Activated naive CD4-positive, alpha-beta T cell treated with anti-CD3 and anti-CD28 coated beads for 36 hours (primary cell): Measurements from ENCODE around the gene MUC6. TPM values are rescaled to one million over a fixed set of nuclear protein-coding genes. Genes with fewer than 3 reads are reported as not detected.

ENCODE experiments used
- CTCF ChIA-PET: fragments of 350-600 bp; sonication (Branson Sonifier 250); formaldehyde crosslinking; loops from one replicate; lab custom pipeline; 2021; ENCODE audit warnings: antibody characterized with exemption; lab: Charles Lee
- DNase-seq: peaks from one replicate; pipeline ENCODE4 v3.0.0-alpha.2; 2020
- H3K27ac Mint-ChIP-seq: one replicate; pipeline ENCODE4 v1.8.0; 2021; ENCODE audit warnings: mild to moderate bottlenecking, mixed read lengths
- H3K27me3 Mint-ChIP-seq: one replicate; pipeline ENCODE4 v1.8.0; 2021; ENCODE audit warnings: low read depth, mixed read lengths
- H3K36me3 Mint-ChIP-seq: one replicate; pipeline ENCODE4 v1.8.0; 2021; ENCODE audit warnings: low read depth, mixed read lengths
- H3K4me1 Mint-ChIP-seq: one replicate; pipeline ENCODE4 v1.8.0; 2021; ENCODE audit warnings: low read depth, mixed read lengths
- H3K4me3 Mint-ChIP-seq: one replicate; pipeline ENCODE4 v1.8.0; 2021; ENCODE audit warnings: mild to moderate bottlenecking, moderate library complexity, mixed read lengths
- H3K9me3 Mint-ChIP-seq: one replicate; pipeline ENCODE4 v1.8.0; 2021; ENCODE audit warnings: mixed read lengths
- intact Hi-C: fragments of 100-400 bp; cut with micrococcal nuclease; formaldehyde crosslinking; loops from one replicate; pipeline ENCODE4 v1.15.1; 2023
- total RNA-seq, 2 experiments: library from RNA; stranded (reverse); gene quantifications; one replicate each; pipeline ENCODE4 v1.2.3, GENCODE V29; 2021

The MUC6 gene
- total RNA-seq, 2 experiments from 2014 or later = not detected

DNA sequence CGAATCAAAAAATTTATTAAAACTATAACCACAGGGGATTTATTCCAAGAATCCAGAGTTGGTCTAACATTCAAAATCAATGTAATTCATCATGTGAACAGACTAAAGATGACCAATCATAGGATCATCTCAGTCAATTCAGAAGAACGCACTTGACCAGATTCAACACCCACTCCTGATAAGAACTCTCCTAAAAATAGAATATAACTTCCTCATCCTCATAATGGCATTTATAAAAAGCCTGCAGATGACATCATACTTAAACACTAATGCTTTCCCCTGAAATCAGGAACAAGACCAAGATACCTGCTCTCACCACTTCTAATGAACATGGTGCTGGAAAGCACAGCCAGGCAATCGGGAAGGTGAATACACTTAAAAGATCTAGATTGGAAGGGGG lies 27.6 kb upstream of the MUC6 start:
- Mint-ChIP-seq H3K4me1 (peaks cover 18% of the 10 kb centered on the region), H3K9me3 (peaks cover 4% of the 10 kb centered on the region), H3K27ac (no peak overlapping the region), H3K36me3 (no peaks in the 10 kb centered on the region), H3K4me3 (no peak overlapping the region), H3K27me3 (peaks cover 1% of the 10 kb centered on the region)
- CTCF ChIA-PET = no interaction called here
- no peak for DNase-seq
- intact Hi-C loops = no loop called here

DNA sequence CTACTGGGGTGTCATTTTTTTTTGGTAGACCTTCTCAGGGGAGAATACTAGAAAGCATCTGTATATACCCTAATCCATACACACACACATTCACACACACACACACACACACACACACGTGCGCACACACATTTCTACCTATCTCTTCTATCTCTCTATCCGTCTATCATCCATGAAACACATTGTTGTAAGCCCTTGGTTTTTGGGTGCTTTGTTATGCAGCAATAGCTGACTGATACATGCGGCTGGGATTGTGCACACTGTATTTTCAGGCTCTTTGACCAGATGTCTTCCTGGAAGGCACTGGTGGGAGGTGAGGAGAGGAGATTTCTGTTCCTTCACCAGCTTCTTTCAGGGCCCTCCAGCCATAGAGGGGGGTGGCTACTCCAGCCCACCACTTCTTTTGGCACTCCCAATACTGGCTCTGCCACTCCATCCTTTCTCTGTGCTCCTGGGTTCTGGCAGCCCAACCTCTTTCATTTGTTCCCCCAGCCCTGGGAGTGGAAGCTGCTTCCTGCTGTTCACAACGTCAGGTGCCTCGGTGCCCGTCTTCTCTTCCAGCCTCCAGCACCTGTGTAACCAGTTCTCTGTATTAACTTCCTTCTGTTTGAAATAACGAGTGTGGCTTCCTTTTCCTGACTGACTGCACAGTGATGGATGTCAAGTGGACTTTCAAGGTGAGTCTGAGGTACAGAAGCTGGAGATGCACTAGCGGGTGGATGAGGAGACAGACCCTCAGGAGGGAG lies 25.7 kb upstream of the MUC6 start:
- no peaks in the 10 kb centered on the region for H3K27me3 Mint-ChIP-seq
- peak; percentile 3 for DNase-seq
- H3K9me3 Mint-ChIP-seq = peaks cover 4% of the 10 kb centered on the region
- intact Hi-C loops = no loop called here
- CTCF ChIA-PET = no interaction called here
- H3K4me1 Mint-ChIP-seq = peaks cover 18% of the 10 kb centered on the region
- no peak overlapping the region for H3K27ac Mint-ChIP-seq
- no peaks in the 10 kb centered on the region for H3K36me3 Mint-ChIP-seq
- no peak overlapping the region for H3K4me3 Mint-ChIP-seq

DNA sequence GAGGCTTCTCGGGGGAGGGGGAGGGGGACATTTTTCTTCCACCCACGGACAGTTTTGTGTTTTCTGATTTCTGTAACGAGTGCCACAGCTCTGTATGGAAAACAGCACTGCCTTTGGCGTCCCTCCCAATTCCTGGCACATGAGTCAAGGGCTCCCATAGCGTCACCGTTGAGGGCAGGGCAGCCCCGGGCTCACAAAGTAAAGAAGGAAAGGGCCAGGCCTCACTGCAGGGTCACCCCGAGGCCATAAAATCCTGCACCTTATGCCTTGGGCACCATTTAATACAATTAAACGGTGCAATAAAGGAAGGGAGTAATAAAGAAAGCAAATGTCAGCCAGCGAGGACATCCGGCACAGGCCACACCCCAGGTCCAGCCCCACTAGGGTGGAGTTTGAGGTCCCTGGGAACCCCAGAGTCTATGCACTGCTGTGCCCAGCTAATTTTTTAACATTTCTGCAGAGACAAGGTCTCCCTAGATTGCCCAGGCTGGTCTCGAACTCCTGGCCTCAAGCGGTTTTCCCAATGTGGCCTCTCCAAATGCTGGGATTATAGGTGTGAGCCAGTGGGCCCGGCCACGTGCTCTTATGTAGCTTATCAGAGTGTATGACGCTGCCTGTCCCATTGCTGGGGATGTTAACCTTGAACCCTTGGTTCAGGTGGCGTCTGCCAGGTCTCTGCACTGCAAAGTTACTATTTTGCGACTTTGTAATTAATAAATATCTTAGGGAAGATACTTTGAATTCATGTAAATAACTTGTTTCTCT lies 24.5 kb upstream of the MUC6 start:
- intact Hi-C loops = no loop called here
- Mint-ChIP-seq H3K4me3 (no peak overlapping the region), H3K27ac (no peak overlapping the region), H3K9me3 (peaks cover 4% of the 10 kb centered on the region), H3K36me3 (no peaks in the 10 kb centered on the region), H3K4me1 (peaks cover 18% of the 10 kb centered on the region), H3K27me3 (no peaks in the 10 kb centered on the region)
- DNase-seq = no peak
- CTCF ChIA-PET = no interaction called here

DNA sequence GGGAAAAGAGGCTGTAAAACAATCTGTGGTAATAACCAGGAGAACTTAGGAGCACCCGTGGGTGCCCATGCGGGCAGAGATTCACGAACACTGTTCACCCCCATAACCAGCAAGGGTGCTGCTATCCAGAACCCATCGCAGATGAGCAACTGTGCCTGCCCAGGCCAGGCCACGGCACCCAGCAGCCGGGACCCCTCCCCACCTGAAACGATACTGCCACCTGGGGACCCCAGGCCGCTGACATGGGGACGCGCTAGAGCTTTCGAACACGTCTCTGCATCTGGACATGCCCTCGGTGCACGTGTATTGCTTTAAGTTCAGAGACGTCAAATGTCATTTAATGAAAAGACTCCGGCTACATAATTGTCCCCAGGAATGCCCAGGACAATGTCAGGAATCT lies 23.9 kb upstream of the MUC6 start:
- H3K27ac Mint-ChIP-seq = no peak overlapping the region

DNA sequence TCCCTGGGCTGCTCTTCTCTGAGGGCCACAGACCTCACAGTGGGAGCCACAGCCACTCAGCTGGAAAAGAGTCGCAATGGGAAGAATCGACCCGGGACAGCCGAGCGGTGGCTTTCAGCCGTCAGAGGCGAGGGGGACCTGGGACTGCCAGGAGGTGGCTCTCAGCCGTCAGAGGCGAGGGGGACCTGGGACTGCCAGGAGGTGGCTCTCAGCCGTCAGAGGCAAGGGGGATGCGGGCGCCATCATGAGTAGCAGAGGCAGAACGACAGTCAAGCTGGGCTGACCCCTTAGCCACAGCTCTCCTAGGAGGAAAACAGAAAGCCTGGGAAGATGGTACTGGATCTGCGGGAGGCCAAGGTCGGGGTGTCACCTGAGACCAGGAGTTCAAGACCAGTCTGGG lies 23.2 kb upstream of the MUC6 start:
- Mint-ChIP-seq H3K4me3 (no peak overlapping the region), H3K36me3 (no peaks in the 10 kb centered on the region), H3K27ac (no peak overlapping the region), H3K27me3 (no peaks in the 10 kb centered on the region), H3K4me1 (peaks cover 18% of the 10 kb centered on the region), H3K9me3 (peaks cover 4% of the 10 kb centered on the region)
- intact Hi-C loops = no loop called here
- CTCF ChIA-PET = interaction anchor here (0.6 kb wide), 1 partner anchor 54 kb away, joined by 3 read pairs; no protein-coding TSS in a partner anchor
- DNase-seq = no peak

More for the DNA sequence above, 23.9 kb upstream of the MUC6 start:
- no peaks in the 10 kb centered on the region for H3K27me3 Mint-ChIP-seq
- CTCF ChIA-PET = no interaction called here
- no peak overlapping the region for H3K4me3 Mint-ChIP-seq
- H3K36me3 Mint-ChIP-seq = no peaks in the 10 kb centered on the region
- no peak for DNase-seq
- H3K4me1 Mint-ChIP-seq = peaks cover 18% of the 10 kb centered on the region
- H3K9me3 Mint-ChIP-seq = peaks cover 4% of the 10 kb centered on the region
- intact Hi-C loops = no loop called here

DNA sequence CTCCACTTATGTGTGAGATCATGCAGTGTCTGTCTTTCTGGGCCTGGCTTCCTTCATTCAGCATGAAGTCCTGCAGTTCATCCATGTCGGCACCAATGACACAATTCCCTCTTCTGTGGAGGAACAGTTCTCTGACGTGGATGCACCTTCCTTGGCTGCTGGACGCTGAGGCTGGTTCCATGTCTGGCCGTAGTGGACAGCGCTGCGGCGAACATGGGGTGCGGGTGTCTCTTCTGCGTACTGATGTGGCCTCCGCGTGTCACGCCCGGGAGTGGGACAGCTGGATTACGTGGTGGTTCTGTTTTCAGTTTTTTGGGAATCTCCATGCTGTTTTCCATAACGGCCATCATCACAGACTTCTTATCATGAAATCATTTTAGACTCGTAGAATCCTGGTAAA lies 21.3 kb upstream of the MUC6 start:
- H3K4me1 Mint-ChIP-seq = peaks cover 4% of the 10 kb centered on the region
- CTCF ChIA-PET = no interaction called here
- intact Hi-C loops = no loop called here
- no peak overlapping the region for H3K27ac Mint-ChIP-seq
- H3K36me3 Mint-ChIP-seq = no peaks in the 10 kb centered on the region
- H3K9me3 Mint-ChIP-seq = peaks cover 4% of the 10 kb centered on the region
- DNase-seq = no peak
- no peaks in the 10 kb centered on the region for H3K27me3 Mint-ChIP-seq
- no peak overlapping the region for H3K4me3 Mint-ChIP-seq

DNA sequence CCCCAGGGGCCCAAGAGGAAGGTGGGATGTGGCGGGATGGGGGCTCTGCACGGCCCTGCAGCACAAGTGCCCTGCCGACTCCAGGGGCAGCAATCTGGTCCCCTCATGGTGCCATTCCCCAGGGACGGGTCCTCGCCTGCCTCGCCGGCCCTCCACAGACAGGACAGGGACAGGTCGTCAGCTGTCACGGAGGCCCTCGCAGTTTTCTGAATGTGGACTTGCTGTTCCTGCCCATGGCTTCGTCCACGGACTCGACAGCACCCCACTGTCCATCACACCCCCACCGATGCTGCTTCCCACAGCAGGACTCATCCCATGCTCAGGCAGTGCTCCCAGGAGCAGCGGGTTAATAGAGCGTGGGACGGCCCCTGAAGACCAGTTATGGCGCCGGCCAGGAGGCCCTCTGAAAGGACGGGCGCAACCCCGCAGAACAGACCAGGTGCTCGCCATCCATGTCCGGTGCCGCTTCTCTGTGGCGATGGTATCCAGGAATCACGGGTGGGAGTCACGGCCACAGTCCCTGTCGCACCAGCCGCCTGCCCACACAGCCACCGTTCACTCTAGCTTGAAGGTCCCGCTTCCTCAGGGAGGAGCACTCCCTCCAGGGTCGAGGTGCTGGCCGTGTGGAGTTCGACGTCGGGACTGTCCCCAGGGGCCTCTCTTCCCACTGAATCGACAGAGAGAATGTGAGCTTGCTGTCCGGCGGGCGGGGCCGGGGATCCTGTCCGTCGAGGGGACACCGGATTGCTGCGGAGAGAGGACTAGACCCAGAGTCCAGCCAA lies 19.7 kb upstream of the MUC6 start:
- DNase-seq = peak; percentile 3
- no peaks in the 10 kb centered on the region for H3K4me1 Mint-ChIP-seq
- CTCF ChIA-PET = no interaction called here
- no peaks in the 10 kb centered on the region for H3K36me3 Mint-ChIP-seq
- no peak overlapping the region for H3K27ac Mint-ChIP-seq
- H3K4me3 Mint-ChIP-seq = no peak overlapping the region
- H3K27me3 Mint-ChIP-seq = peaks cover 1% of the 10 kb centered on the region
- H3K9me3 Mint-ChIP-seq = no peaks in the 10 kb centered on the region
- intact Hi-C loops = no loop called here

DNA sequence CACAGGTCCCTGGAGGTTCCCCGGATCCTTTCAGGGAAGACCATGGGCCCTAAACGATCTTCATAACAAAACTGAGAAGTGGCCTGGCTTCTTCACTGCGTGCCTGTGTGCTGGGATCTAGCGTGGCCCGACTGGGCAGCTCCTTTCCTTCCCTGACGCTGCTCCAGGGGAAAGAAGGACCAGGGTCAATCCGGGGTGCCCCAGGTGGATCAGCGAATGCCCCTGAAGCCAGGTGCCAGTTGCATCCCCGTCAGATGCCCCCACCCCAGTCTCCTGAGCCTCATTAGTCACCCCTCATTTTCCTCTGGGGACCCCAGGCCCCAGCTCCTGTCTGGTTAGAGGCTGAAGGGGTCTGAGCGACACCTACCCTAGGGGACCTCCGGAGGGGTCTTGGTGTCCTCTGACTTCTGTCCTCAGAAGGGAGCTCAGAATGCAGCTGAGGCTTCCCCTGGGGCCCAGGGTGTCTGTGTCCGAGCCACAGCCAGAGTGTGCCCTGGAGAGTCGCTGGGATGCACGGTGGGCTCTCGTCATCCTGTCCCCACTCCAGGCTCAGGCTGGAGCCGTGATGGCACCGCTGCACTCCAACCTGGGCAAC lies 18.7 kb upstream of the MUC6 start:
- CTCF ChIA-PET = no interaction called here
- peaks cover 4% of the 10 kb centered on the region for H3K27me3 Mint-ChIP-seq
- no peak overlapping the region for H3K27ac Mint-ChIP-seq
- H3K9me3 Mint-ChIP-seq = no peaks in the 10 kb centered on the region
- H3K4me1 Mint-ChIP-seq = peaks cover 2% of the 10 kb centered on the region
- H3K4me3 Mint-ChIP-seq = no peak overlapping the region
- DNase-seq = no peak
- H3K36me3 Mint-ChIP-seq = no peaks in the 10 kb centered on the region
- intact Hi-C loops = no loop called here

DNA sequence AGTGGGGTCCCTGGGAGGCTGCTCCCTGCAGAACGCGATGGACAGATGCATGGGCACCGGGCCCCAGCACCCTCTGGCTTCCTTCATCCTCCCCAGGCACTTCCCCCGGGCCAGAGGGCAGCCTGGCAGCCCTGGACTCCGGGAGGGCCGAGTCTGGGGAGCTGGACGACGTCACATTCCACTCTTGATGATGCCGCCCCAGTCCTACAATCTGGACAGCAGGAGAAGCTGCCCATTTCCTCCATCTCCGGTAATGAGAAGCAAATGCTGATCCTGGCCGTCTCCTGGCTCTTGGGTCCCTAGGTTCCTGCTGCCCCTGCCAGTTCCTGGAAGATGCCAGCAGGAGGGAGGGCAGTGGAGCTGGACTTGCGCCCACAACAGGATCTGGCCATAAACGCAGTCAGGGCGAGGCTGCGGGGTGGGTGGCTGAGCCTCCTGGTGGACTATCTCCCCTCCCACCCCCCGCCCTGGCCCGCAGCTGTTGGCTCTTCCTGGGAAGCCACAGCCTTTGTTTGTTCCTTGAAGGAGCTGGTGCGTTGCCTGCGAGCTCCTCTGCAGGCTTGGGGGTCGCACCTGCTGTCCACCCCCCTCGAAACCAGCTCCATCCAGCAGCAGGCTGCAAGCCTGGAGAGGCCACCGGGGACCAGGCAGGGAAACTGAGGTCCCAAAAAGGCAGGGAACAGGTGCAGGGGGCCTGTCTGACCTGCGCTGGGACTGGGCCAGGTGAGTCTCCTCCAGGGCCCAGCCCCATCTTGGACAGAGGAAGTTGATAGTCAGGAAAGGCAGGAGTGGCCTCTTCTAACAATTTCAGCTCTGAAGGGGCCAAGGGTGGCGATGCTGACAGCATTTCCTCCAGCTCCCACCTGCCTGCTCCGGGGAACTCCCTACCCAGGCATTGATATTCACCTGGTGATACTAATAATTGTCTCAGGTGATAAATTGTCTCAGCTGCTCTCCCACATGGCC lies 17.9 kb upstream of the MUC6 start:
- no peak for DNase-seq
- no peaks in the 10 kb centered on the region for H3K9me3 Mint-ChIP-seq
- no peak overlapping the region for H3K4me3 Mint-ChIP-seq
- intact Hi-C loops = no loop called here
- H3K27me3 Mint-ChIP-seq = peaks cover 4% of the 10 kb centered on the region
- CTCF ChIA-PET = interaction anchor here (1.3 kb wide), 1 partner anchor 206 kb away, joined by 3 read pairs; no protein-coding TSS in a partner anchor
- H3K36me3 Mint-ChIP-seq = no peaks in the 10 kb centered on the region
- no peak overlapping the region for H3K27ac Mint-ChIP-seq
- H3K4me1 Mint-ChIP-seq = peaks cover 2% of the 10 kb centered on the region

DNA sequence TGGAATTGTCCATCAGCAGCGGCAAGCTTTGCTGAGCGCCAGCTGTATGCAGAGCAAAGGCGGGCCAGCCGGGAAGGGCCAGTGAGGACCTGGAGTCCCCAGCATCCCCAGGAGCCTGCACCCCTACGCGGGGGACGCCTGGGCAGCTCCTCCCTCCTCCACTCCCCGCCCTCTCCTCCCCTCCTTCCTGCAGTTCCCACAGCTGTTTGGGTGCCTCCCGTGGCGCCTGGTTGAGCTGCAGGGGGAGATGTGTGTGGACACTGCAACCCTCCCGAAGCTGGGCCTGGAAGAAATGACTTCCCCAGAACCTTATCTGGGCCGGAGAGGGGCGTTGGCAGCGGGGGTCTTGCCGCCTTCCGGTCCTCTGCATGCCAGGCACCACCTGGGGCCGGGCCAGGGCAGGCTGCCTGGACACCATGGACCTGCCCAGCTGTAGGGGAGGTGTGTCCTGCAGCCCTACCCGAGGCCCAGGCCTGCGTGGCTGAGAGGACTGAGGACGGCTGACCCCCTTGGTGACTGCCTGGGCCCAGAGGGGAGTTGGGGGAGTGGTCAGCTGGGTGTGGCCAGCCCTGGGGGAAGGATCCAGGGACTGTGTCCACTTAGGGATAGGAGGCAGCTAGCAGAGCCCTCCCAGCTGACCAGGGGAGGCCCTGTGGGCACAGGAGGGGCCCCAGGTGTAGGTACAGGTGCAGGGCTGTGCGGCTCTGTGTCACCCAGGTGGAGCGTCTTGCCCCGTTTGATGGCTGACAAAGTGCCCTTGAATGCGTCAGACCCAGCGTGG lies 16.8 kb upstream of the MUC6 start:
- Mint-ChIP-seq H3K27me3 (peaks cover 6% of the 10 kb centered on the region), H3K27ac (no peak overlapping the region), H3K4me1 (peaks cover 2% of the 10 kb centered on the region), H3K9me3 (no peaks in the 10 kb centered on the region), H3K4me3 (no peak overlapping the region), H3K36me3 (no peaks in the 10 kb centered on the region)
- intact Hi-C loops = no loop called here
- no peak for DNase-seq
- CTCF ChIA-PET = interaction anchor here (1.3 kb wide), 1 partner anchor 205 kb away, joined by 3 read pairs; no protein-coding TSS in a partner anchor
